ENCODE measurements around the gene HIPK1.

- TF ChIP-seq CTCF (IDR thresholded peaks at IDR 0.05) (no peak), POLR2AphosphoS5 (IDR thresholded peaks at IDR 0.05) (no peak), POLR2A (IDR thresholded peaks at IDR 0.05; ENCODE audit: low read depth) (no peak), EP300 (IDR thresholded peaks at IDR 0.05) (no peak)
These were observed 25.4 kb upstream of the HIPK1 start for GRCh38 chr1:113903501-113904292.

Data from esophagus muscularis mucosa (tissue), 4 donors.